Sigmoid colon (tissue), 7 donors: ENCODE results near the gene ING3. TPM values are rescaled to one million over a fixed set of nuclear protein-coding genes. Genes with fewer than 3 reads are reported as not detected.
"Not testable (repeated sequence)": the region's sequence is repeated elsewhere in the genome, so short reads cannot be mapped to it uniquely, and the experiment has no call there.

Experiments used
- DNase-seq: peaks from one replicate; pipeline ENCODE4 v3.0.0-alpha.2; 2019
- H3K27ac ChIP-seq, 4 donors: fragments of 200-600 bp; sonication (generic); one replicate each; pipeline ENCODE4 v1.5.1; 2016 to 2019; ENCODE audit warnings: mild to moderate bottlenecking in 1 of 4
- H3K27me3 ChIP-seq, 3 donors: fragments of 200-600 bp; sonication (generic); one replicate each; pipeline ENCODE4 v1.5.1; 2019; ENCODE audit warnings: mild to moderate bottlenecking in 1 of 3
- H3K36me3 ChIP-seq, 4 donors: fragments of 200-600 bp; sonication (generic); one replicate each; pipeline ENCODE4 v1.5.1; 2016 to 2019
- H3K4me1 ChIP-seq, 4 donors: fragments of 200-600 bp; sonication (generic); one replicate each; pipeline ENCODE4 v1.5.1; 2017 to 2019
- H3K4me3 ChIP-seq, 4 donors: fragments of 200-600 bp; sonication (generic); one replicate each; pipeline ENCODE4 v1.5.1; 2017 to 2019; ENCODE audit warnings: mild to moderate bottlenecking in 2 of 4, moderate library complexity in 1 of 4
- H3K9me3 ChIP-seq, 4 donors: fragments of 200-600 bp in 3 of 4; sonication (generic) in 3 of 4; one replicate each; pipeline versions ENCODE4 v1.5.1 to v1.6.1; 2013 to 2019
- EP300 ChIP-seq, 4 donors: sonication (generic); formaldehyde crosslinking; IDR thresholded peaks; one replicate each; pipeline ENCODE4 v1.6.1; 2017; ENCODE audit warnings: antibody characterized with exemption in 4 of 4
- POLR2A ChIP-seq, 2 donors: fragments of 450-650 bp; IDR thresholded peaks; one replicate each; pipeline ENCODE4 v1.6.1; 2016; ENCODE audit warnings: antibody characterized with exemption in 2 of 2, mild to moderate bottlenecking in 2 of 2, moderate library complexity in 2 of 2
- POLR2AphosphoS5 ChIP-seq, 4 donors: sonication (generic); formaldehyde crosslinking; IDR thresholded peaks; one replicate each; pipeline ENCODE4 v1.6.1; 2017; ENCODE audit warnings: antibody characterized with exemption in 4 of 4
- WGBS, 2 donors: extraction: QIAGEN DNeasy Blood & Tissue Kit; methylation state at CpG; one replicate each; pipeline ENCODE4 v1.1.7; 2013; 5-methylcytosine and 5-hydroxymethylcytosine counted together
- intact Hi-C: fragments of 100-400 bp; cut with DNase I; formaldehyde crosslinking; loops from one replicate; pipeline ENCODE4 v1.15.1; 2023
- polyA plus RNA-seq, 3 donors: library from polyadenylated mRNA; stranded (reverse); fragments of 200-250 nt; gene quantifications; one replicate each; pipeline ENCODE4 v1.2.3, GENCODE V29; 2013
- total RNA-seq, 4 donors: library from RNA; depleted of rRNA; stranded (reverse); fragments of >200 nt; gene quantifications; one replicate each; pipeline ENCODE4 v1.1.0, GENCODE V29; 2016
- TF ChIP-seq, protein P1 (sequence below), 4 experiments: fragments of 450-650 bp in 3 of 4; fragments of 200-600 bp in 1 of 4; IDR thresholded peaks; one replicate each; pipeline ENCODE4 v1.5.1; 2016 to 2019; ENCODE audit warnings: antibody characterized with exemption in 4 of 4, mild to moderate bottlenecking in 3 of 4, moderate library complexity in 2 of 4
- donor health status: healthy with polysubstance abuse.
- donor health status: Bipolar disorder and iron deficiency.
- donor health status: healthy.

Gene ING3
- total and polyA plus RNA-seq, 7 donors, result 9.6 to 33.1 (median 16.6) TPM

DNA sequence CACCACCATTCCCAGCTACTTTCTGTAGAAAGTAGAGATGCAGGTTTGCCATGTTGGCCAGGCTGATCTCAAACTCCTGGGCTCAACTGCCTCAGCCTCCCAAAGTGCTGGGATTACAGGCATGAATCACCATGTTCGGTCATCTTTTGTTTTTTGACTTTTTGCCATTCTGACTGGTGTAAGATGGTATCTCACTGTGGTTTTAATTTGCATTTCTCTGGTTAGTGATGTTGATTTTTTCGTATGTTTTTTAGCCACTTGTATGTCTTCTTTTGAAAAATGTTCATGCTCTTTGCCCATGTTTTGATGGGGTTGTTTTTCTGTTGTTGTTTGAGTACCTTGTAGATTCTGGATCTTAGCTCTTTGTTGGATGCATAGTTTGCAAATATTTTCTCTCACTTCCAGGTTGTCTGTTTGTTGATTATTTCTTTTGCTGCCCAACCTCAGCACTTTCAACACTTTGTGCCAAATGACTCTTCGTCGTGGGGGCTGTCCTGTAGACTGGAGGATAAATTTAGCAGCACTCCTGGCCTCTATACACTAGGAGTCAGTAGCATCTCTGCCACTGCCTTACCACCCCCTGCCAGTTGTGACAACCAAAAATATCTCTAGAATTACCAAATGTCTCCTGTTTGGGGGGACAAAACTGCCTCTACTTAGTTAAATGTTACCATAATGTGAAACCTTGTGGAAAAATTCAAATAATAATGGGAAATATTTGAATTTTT lies 31.5 kb downstream of the ING3 start:
- WGBS, 2 donors, result 74 to 76% methylated on average over 4 of the region's 4 CpGs
- peaks cover 0 to 1% (median 0%) of the 10 kb centered on the region in 4 donors for H3K36me3 ChIP-seq
- no peaks in the 10 kb centered on the region for H3K27me3 ChIP-seq
- no peak for DNase-seq
- no peak overlapping the region for H3K27ac ChIP-seq
- intact Hi-C loops, result no loop called here
- no peaks in the 10 kb centered on the region for H3K9me3 ChIP-seq
- H3K4me1 ChIP-seq, result no peaks in the 10 kb centered on the region
- TF ChIP-seq POLR2AphosphoS5 (IDR thresholded peaks at IDR 0.05) (no peak), POLR2A (IDR thresholded peaks at IDR 0.05) (no peak), EP300 (IDR thresholded peaks at IDR 0.05) (no peak)
- TF ChIP-seq, protein P1, sequence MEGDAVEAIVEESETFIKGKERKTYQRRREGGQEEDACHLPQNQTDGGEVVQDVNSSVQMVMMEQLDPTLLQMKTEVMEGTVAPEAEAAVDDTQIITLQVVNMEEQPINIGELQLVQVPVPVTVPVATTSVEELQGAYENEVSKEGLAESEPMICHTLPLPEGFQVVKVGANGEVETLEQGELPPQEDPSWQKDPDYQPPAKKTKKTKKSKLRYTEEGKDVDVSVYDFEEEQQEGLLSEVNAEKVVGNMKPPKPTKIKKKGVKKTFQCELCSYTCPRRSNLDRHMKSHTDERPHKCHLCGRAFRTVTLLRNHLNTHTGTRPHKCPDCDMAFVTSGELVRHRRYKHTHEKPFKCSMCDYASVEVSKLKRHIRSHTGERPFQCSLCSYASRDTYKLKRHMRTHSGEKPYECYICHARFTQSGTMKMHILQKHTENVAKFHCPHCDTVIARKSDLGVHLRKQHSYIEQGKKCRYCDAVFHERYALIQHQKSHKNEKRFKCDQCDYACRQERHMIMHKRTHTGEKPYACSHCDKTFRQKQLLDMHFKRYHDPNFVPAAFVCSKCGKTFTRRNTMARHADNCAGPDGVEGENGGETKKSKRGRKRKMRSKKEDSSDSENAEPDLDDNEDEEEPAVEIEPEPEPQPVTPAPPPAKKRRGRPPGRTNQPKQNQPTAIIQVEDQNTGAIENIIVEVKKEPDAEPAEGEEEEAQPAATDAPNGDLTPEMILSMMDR (IDR thresholded peaks at IDR 0.05), result no peak
- no peak overlapping the region for H3K4me3 ChIP-seq

DNA sequence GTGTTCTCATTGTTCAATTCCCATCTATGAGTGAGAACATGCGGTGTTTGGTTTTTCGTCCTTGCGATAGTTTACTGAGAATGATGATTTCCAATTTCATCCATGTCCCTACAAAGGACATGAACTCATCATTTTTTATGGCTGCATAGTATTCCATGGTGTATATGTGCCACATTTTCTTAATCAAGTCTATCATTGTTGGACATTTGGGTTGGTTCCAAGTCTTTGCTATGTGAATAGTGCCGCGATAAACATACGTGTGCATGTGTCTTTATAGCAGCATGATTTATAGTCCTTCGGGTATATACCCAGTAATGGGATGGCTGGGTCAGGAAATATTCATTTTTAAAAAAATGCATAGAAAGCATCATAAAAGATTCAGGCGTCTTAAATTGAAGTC lies 33.0 kb downstream of the ING3 start:
- intact Hi-C loops, H3K27ac ChIP-seq, H3K36me3 ChIP-seq, H3K4me3 ChIP-seq, H3K4me1 ChIP-seq, DNase-seq, H3K9me3 ChIP-seq, H3K27me3 ChIP-seq: not testable (repeated sequence)
- WGBS, 2 donors, result 93 to 95% methylated on average over 5 of the region's 8 CpGs

DNA sequence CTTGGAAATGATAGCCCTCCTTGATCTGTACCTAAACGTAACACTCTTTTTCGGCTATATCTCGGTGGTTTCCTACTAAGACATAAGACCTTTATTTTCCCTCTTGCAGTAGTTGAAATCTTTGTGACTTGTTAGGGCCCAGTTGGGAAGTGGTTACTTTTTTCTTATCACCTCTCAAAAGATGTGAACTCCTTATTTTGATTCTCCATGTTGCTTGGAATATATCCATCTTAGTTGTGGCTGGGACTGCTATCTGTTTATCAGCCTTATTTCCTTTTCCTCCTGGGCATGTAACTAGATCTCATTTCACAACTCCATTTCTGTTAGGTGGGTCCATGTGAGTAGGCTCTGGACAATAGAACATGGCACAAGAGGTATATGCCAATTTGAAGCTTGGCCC lies 33.8 kb downstream of the ING3 start:
- Histone ChIP-seq H3K36me3 (no peaks in the 10 kb centered on the region), H3K27me3 (no peaks in the 10 kb centered on the region), H3K27ac (no peak overlapping the region), H3K4me1 (peaks cover 0 to 3% (median under 1%) of the 10 kb centered on the region in 4 donors), H3K4me3 (no peak overlapping the region), H3K9me3 (no peaks in the 10 kb centered on the region)
- intact Hi-C loops, result no loop called here
- WGBS, 2 donors, result 93 to 98% methylated on average over 3 of the region's 3 CpGs
- DNase-seq, result no peak
- TF ChIP-seq EP300 (IDR thresholded peaks at IDR 0.05) (no peak), POLR2AphosphoS5 (IDR thresholded peaks at IDR 0.05) (no peak)
- TF ChIP-seq, protein P1 (IDR thresholded peaks at IDR 0.05), result no peak

DNA sequence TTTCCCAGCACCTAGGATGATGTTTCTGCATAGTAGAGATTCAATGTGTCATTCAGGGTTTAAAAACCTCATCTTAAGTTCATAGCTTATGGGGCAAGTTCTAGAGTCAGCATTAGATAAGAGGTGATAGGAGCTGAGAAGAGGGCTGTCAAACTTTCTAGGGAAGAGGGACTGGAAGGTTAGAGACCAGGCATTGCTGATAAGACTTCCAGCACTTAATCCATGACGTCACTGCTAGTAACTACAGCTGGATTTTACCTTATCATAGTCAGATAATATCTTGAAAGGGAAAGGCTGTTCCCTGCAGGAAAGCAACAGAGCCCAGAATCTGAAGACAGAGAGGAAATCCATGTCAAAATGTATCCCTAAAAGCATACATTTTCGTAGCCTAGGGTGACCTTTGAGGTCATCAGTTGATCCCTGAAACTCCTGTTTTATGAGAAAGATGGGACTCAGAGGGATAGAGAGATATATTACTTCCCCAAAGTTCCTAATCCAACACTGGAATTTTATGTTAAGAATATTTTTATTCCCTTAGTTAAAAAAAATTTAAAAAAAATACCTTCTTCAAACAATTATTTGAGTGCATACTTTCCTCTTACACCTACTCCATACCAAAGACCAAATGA lies 34.7 kb downstream of the ING3 start:
- no peak for TF ChIP-seq POLR2A (IDR thresholded peaks at IDR 0.05)
- no peak for TF ChIP-seq POLR2AphosphoS5 (IDR thresholded peaks at IDR 0.05)
- TF ChIP-seq EP300 (IDR thresholded peaks at IDR 0.05), result no peak
- TF ChIP-seq, protein P1 (IDR thresholded peaks at IDR 0.05), result no peak
- DNase-seq, result no peak
- intact Hi-C loops, result no loop called here
- Histone ChIP-seq H3K36me3 (no peaks in the 10 kb centered on the region), H3K4me3 (no peak overlapping the region), H3K9me3 (no peaks in the 10 kb centered on the region), H3K27ac (no peak overlapping the region), H3K4me1 (peaks cover 0 to 3% (median 1%) of the 10 kb centered on the region in 4 donors), H3K27me3 (no peaks in the 10 kb centered on the region)
- WGBS, 2 donors, result 37 to 55% methylated on average over 2 of the region's 2 CpGs

DNA sequence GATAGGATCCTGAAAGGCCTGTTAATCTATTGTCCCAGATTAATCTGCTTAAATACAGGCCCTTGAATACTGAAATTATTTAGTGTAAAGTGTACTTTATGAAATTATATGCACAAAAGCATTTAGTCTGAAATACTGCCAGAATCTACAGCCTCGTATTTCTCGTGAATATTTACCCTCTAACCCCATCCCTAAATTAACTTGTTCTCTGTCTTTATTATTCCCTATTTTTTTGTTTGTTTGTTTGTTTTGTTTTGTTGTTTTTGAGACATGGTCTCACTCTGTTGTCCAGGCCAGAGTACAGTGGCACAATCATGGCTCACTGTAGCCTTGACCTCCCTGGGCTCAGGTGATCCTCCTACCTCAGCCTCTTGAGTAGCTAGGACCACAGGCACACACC lies 35.3 kb downstream of the ING3 start:
- H3K36me3 ChIP-seq, result no peaks in the 10 kb centered on the region
- DNase-seq, result no peak
- intact Hi-C loops, result loop anchor here (2.0 kb wide), 1 partner anchor 123 kb away; no protein-coding TSS in a partner anchor
- TF ChIP-seq, protein P1 (IDR thresholded peaks at IDR 0.05), result no peak
- TF ChIP-seq POLR2A (IDR thresholded peaks at IDR 0.05) (no peak), POLR2AphosphoS5 (IDR thresholded peaks at IDR 0.05) (no peak), EP300 (IDR thresholded peaks at IDR 0.05) (no peak)
- 75 to 89% methylated on average over 2 of the region's 2 CpGs for WGBS, 2 donors
- H3K4me3 ChIP-seq, result no peak overlapping the region
- H3K4me1 ChIP-seq, result peaks cover 0 to 3% (median 1%) of the 10 kb centered on the region in 4 donors
- no peaks in the 10 kb centered on the region for H3K9me3 ChIP-seq
- H3K27ac ChIP-seq, result no peak overlapping the region
- no peaks in the 10 kb centered on the region for H3K27me3 ChIP-seq
